Stimulated activated CD4-positive, alpha-beta T cell treated with anti-CD3 and anti-CD28 coated beads, Interleukin-1b, Interleukin-23, amount 100 ng/mL, for 1 hour (primary cell): ENCODE results near the gene GSK3A.
"Not testable (repeated sequence)": the region's sequence is repeated elsewhere in the genome, so short reads cannot be mapped to it uniquely, and the experiment has no call there.

ENCODE experiments used
- DNase-seq, 2 donors: peaks; one replicate each; pipeline ENCODE4 v3.0.0-alpha.2; 2020; ENCODE audit warnings: low read depth in 2 of 2

GSK3A gene

GRCh38 chr19:42268704-42269477 lies 26.5 kb upstream of the GSK3A start, which contains the start of gene CIC:
TSS of gene CIC (plus strand) at chr19:42269252. CDS start at chr19:42271784, 2,532 bp downstream.
- DNase-seq: peak; percentile 98 to 99

- DNase-seq: peak; percentile 93 to 98
Measured at GRCh38 chr19:42268142-42268703, 25.8 kb upstream of the GSK3A start.

- no peak for DNase-seq
Measured at GRCh38 chr19:42267644-42268141, 25.3 kb upstream of the GSK3A start.

DNA sequence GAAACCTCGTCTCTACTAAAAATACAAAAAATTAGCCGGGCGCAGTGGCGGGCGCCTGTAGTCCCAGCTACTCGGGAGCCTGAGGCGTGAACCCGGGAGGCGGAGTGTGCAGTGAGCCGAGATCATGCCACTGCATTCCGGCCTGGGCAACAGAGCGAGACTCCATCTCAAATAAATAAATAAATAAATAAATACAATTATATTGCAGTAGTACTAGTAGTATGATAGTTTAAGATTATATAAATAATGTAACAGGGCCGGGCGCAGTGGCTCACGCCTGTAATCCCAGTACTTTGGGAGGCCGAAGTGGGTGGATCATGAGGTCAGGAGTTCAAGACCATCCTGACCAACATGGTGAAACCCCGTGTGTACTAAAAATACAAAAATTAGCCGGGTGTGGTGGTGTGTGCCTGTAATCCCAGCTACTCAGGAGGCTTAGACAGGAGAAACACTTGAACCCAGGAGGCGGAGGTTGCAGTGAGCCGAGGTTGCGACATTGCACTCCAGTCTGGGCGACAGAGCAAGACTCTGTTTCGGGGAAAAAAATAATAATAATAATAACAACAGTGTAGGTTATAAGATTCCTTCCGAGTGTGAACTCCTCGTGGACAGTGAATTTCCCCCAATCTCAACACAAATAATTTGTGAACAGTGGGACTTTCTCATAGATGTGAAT lies 24.7 kb upstream of the GSK3A start:
- DNase-seq: not testable (repeated sequence)

GRCh38 chr19:42266105-42266504 lies 23.7 kb upstream of the GSK3A start:
- not testable (repeated sequence) for DNase-seq

DNA sequence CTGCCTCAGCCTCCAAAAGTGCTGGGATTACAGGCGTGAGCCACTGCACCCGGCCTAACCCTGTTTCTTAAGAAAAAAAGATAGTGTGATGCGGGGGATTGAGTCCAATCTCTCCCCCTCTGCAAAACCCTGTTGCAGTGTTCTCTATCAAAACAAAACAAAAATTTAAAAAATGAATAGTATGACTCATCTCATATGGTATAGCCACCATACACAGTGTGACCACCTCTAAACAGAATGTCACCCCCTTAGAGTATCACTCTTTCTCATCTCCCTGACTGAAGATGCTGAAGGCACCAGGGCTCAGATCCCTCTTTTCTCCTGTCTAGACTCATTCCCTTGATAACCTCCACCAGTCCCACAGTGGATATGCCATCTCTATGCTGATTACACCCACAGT lies 19.4 kb upstream of the GSK3A start:
- no peak for DNase-seq

DNA sequence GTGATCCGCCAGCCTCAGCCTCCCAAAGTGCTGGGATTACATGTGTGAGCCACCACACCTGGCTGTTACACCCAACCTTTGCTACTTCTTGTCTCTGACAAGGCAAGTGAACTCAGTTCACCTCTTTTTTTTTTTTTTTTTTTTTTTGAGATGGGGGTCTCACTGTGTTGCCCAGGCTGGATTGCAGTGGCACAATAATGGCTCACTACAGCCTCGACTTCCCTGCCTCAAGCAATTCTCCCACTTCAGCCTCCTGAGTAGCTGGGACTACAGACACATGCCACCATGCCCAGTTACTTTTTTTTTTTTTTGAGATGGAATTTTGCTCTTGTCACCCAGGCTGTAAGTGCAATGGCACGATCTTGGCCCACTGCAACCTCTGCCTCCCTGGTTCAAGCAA lies 15.4 kb upstream of the GSK3A start:
- DNase-seq: not testable (repeated sequence)

GRCh38 chr19:42255766-42256745 lies 13.7 kb upstream of the GSK3A start:
- no peak for DNase-seq

- DNase-seq: peak; percentile 89 to 92
Measured at GRCh38 chr19:42254850-42255765, 12.7 kb upstream of the GSK3A start, which contains the start of gene ERF. TSS of gene ERF (minus strand) at chr19:42255128. CDS start at chr19:42254999, 129 bp downstream.

- DNase-seq: peak in 1 of 2 donors; percentile 64
Measured at GRCh38 chr19:42254089-42254849, 11.9 kb upstream of the GSK3A start.

DNA sequence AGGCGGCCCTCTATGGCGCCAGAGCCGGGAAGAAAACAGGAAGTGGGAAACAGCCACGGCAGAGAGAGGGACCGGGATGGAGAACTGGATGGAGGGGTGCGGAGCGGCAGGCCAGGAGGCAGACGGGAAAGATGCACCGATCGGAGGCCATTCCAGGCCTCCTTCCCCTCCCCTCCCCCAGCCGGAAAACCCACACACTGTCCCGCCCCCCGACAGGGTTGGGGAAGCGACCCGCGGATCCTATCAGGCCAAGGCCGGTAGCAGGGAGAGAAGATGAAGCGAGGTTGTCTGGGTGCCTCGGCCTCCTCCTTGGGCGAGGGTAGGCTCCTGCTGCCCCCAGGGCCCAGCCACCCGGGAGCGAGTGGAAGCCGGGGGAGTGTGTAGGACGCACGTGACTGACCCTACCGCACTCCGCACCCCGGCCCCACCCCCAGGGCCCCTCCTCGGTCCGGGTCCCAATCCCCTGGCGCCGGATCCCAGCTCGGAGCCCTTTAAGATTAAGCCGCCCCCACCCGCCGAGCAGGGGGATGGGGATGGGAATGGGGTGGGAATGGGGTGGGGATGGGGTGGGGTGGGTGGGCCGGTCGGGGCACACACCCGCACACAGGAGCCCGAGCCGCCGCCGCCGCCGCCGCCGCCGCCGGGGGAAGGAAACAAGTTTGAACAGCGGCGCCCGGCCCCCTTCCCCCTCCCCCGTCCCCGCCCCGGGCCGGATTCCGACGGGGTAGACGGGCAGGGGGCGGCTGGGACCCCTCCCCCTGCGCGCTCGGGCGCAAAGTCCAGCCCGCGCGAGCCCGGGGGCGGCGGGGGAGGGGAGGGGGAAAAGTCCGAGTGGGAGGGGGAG lies 11.1 kb upstream of the GSK3A start:
- DNase-seq: no peak

- DNase-seq: no peak
Measured at GRCh38 chr19:42252365-42253244, 10.2 kb upstream of the GSK3A start.

DNA sequence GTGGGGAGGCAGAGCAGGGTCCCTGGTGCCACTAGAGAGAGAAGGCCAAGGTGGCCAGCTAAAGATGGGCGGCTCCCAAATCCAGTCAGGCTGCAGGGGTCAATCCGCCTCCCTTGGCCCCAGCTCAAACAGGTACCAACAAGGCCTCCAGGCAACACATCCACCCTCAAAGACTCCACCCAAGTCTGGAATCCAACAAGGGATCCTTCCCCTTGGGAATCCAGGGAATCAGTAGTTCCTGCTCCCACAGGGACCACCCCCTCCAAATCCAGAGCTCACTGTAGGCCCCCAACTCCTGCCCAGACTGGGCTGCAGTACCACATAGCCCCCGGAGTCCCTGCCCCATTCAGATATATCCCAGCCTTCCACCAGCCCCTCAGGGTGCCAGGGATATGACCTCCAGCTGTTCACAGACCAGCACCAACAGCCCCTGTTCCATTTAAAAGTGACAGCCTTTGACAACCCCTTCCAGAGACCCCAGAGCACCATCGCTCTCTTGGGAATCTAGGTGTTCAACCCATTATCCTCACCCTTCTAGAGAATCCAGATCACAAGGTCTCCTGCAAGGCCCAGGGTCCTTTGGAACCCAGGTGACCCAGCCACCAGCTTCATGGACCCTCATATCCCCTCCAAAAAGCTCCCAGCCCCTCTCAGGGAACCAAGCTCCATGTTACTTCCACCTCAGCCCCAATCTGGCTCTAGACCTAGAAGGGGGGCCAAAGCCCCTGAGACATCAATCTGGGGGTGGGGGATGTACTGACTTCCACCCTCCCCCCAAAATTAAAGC lies 9.4 kb upstream of the GSK3A start:
- DNase-seq: no peak

- no peak for DNase-seq
Measured at GRCh38 chr19:42250666-42251531, 8.5 kb upstream of the GSK3A start.

DNA sequence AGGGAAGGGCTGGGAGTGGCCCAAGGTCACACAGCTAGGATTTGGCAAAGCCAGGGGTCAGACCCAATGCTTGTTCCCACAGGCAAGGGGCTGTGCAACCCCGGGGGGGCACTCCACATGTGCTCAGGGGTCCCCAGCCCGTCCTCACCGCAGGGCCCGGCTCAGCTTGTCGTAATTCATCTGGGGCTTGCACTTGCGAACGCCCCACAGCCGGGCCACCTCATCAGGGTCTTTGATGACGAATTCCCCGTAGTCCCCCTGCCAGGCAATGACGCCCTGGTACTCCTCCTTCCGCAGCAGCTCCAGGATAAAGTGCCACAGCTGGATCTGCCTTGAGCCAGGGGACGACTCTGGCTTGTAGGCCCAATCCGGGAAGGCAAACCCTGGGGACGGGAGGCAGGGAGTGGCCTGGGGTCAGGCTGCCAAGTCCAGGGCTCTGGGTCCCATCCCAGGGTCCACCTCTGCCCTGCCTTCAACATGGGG lies 7.8 kb upstream of the GSK3A start:
- no peak for DNase-seq

GRCh38 chr19:42249769-42250168 lies 7.4 kb upstream of the GSK3A start:
- no peak for DNase-seq
